ENCODE data around the gene ZNF749.
A peak's percentile ranks its signal among the peaks of the same experiment; 100 is the strongest.
"Not testable (repeated sequence)": the region's sequence is repeated elsewhere in the genome, so short reads cannot be mapped to it uniquely, and the experiment has no call there.

The ZNF749 gene

GRCh38 chr19:57466489-57466888 is 31.4 kb downstream of the ZNF749 start:
- DNase-seq, result no peak

- no peak for DNase-seq
Observed at GRCh38 chr19:57473646-57474045, 38.5 kb downstream of the ZNF749 start.

GRCh38 chr19:57477191-57478008 is 42.3 kb downstream of the ZNF749 start, which contains the start of gene ZNF772:
Gene ZNF772, minus strand, starts transcription at chr19:57477566. Its CDS starts 257 bp downstream, at chr19:57477309.
- peak; percentile 56 to 93 for DNase-seq

GRCh38 chr19:57487477-57488298 is 52.6 kb downstream of the ZNF749 start, which contains the start of gene ZNF419:
Gene ZNF419, plus strand, starts transcription at chr19:57487750. Its CDS starts 201 bp downstream, at chr19:57487951.
- peak; percentile 54 to 73 for DNase-seq

GRCh38 chr19:57488299-57488644 is 53.1 kb downstream of the ZNF749 start:
- not testable (repeated sequence) for DNase-seq
